ENCODE measurements around the gene EBI3. TPM values are rescaled to one million over a fixed set of nuclear protein-coding genes. Genes with fewer than 3 reads are reported as not detected.
"Not testable (repeated sequence)": the region's sequence is repeated elsewhere in the genome, so short reads cannot be mapped to it uniquely, and the experiment has no call there.

The EBI3 gene
- total and polyA plus RNA-seq, 9 donors = 0.58 to 6.6 (median 1.2) TPM; not detected in 1

DNA sequence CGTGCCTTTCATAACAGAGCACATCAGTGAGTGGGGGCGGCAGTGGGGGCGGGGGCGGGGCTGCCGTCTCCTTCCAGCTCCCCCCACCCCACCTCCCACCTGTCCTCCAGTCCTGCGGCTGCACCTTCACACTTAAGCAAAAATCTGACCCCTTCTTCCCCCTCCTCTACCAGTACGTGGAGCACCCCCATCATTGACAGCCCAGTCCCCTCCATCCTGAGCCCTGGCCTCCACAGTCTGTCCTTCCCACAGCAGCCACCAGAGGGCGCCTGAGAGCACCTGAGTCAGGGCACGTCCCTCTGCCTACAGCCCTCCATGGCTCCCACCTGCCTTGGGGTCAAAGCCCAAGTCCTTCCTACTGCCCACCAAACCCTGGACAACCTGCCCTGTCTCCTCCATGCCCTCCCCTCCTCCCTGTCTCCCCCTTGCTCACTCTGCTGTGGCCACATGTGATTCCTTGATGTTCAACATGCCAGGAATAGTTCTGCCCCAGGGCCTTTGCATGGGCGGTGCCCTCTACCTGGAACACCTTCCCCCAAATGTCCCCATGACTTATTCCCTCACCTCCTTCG, 4.0 kb downstream of the EBI3 start:
- intact Hi-C loops (cut with DNase I) = no loop called here
- Histone ChIP-seq H3K9me3 (no peaks in the 10 kb centered on the region), H3K27ac (no peak overlapping the region), H3K4me1 (ENCODE audit: insufficient read depth) (no peaks in the 10 kb centered on the region), H3K4me3 (no peak overlapping the region), H3K36me3 (no peaks in the 10 kb centered on the region), H3K27me3 (no peaks in the 10 kb centered on the region)
- peak in 2 of 5 donors; percentile 48 to 66 for DNase-seq
- 21 to 26% (median 23%) methylated on average over 11 of the region's 11 CpGs for WGBS, 3 donors
- TF ChIP-seq POLR2A (IDR thresholded peaks at IDR 0.05) = no peak
- TF ChIP-seq, protein P1, sequence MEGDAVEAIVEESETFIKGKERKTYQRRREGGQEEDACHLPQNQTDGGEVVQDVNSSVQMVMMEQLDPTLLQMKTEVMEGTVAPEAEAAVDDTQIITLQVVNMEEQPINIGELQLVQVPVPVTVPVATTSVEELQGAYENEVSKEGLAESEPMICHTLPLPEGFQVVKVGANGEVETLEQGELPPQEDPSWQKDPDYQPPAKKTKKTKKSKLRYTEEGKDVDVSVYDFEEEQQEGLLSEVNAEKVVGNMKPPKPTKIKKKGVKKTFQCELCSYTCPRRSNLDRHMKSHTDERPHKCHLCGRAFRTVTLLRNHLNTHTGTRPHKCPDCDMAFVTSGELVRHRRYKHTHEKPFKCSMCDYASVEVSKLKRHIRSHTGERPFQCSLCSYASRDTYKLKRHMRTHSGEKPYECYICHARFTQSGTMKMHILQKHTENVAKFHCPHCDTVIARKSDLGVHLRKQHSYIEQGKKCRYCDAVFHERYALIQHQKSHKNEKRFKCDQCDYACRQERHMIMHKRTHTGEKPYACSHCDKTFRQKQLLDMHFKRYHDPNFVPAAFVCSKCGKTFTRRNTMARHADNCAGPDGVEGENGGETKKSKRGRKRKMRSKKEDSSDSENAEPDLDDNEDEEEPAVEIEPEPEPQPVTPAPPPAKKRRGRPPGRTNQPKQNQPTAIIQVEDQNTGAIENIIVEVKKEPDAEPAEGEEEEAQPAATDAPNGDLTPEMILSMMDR (IDR thresholded peaks at IDR 0.05) = peak in 1 of 3 donors; percentile 20
- TF ChIP-seq EP300 (IDR thresholded peaks at IDR 0.05) = no peak

DNA sequence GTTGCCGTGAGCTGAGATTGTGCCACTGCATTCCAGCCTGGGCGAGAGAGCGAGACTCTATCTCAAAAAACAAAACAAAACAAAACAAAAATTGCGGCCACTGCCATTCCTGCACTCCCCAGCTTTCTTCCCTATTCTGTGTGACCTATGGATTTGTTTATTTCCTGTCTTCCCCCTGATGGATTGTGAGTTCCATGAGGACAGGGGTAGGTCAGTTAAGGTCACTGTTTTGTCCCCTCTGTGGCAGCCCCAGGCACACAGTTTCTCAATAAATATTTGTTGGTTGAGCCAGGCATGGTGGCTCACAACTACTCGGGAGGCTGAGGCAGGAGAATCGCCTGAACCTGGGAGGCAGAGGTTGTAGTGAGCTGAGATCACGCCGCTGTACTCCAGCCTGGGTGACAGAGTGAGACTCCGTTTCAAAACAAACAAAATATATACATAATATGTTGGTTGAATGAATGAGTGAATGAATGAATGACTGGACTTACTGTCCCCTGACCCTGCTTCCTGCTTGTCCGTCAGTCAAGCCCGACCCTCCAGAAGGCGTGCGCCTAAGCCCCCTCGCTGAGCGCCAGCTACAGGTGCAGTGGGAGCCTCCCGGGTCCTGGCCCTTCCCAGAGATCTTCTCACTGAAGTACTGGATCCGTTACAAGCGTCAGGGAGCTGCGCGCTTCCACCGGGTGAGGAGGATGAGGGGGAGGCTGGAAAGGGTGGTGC, 5.0 kb downstream of the EBI3 start:
- 27 to 35% (median 33%) methylated on average over 21 of the region's 21 CpGs for WGBS, 3 donors
- no peaks in the 10 kb centered on the region for H3K36me3 ChIP-seq
- H3K4me3 ChIP-seq = no peak overlapping the region
- H3K27me3 ChIP-seq = no peaks in the 10 kb centered on the region
- TF ChIP-seq EP300 (IDR thresholded peaks at IDR 0.05) (no peak), POLR2A (IDR thresholded peaks at IDR 0.05) (no peak)
- TF ChIP-seq, protein P1 (IDR thresholded peaks at IDR 0.05) = no peak
- H3K27ac ChIP-seq = no peak overlapping the region
- H3K4me1 ChIP-seq (ENCODE audit: insufficient read depth) = no peaks in the 10 kb centered on the region
- DNase-seq = no peak
- no peaks in the 10 kb centered on the region for H3K9me3 ChIP-seq
- intact Hi-C loops (cut with DNase I) = no loop called here

DNA sequence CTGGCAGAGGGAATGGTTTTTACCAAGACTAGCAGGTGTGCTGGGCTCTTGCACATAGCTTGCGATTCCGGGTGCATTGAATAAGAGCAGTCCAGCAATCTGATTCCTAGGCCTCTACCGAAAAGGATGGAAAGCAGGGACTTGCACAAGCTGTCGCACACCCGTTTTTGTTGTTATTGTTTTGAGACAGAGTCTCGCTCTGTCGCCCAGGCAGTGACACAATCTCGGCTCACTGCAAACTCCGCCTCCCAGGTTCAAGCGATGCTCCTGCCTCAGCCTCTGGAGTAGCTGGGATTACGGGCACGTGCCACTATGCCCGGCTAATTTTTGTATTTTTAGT, 5.5 kb downstream of the EBI3 start:
- TF ChIP-seq POLR2A (IDR thresholded peaks at IDR 0.05) = no peak
- no peak for TF ChIP-seq EP300 (IDR thresholded peaks at IDR 0.05)
- TF ChIP-seq, protein P1 (IDR thresholded peaks at IDR 0.05) = no peak
- no peak overlapping the region for H3K4me3 ChIP-seq
- H3K4me1 ChIP-seq (ENCODE audit: insufficient read depth) = no peaks in the 10 kb centered on the region
- intact Hi-C loops (cut with DNase I) = no loop called here
- no peaks in the 10 kb centered on the region for H3K36me3 ChIP-seq
- H3K9me3 ChIP-seq = no peaks in the 10 kb centered on the region
- DNase-seq = no peak
- no peak overlapping the region for H3K27ac ChIP-seq
- no peaks in the 10 kb centered on the region for H3K27me3 ChIP-seq
- 36 to 56% (median 55%) methylated on average over 13 of the region's 13 CpGs for WGBS, 3 donors

DNA sequence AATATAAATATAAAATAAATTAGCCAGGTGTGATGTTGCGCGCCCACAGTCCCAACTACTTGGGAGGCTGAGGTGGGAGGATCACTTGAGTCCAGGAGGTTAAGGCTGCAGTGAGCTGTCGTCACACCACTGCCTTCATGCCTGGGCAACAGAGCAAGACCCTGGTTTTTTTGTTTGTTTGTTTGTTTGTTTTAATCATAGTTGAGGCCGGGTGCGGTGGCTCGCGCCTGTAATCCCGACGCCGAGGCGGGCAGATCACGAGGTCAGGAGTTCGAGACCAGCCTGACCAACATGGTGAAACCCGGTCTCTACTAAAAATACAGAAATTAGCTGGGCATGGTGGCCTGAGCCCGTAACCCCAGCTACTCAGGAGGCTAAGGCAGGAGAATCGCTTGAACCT, 8.2 kb downstream of the EBI3 start:
- H3K27me3 ChIP-seq; H3K4me3 ChIP-seq; H3K27ac ChIP-seq; H3K9me3 ChIP-seq; H3K36me3 ChIP-seq; intact Hi-C loops (cut with DNase I); H3K4me1 ChIP-seq (ENCODE audit: insufficient read depth); DNase-seq: not testable (repeated sequence)
- WGBS, 3 donors = 83 to 87% (median 83%) methylated on average over 16 of the region's 16 CpGs

DNA sequence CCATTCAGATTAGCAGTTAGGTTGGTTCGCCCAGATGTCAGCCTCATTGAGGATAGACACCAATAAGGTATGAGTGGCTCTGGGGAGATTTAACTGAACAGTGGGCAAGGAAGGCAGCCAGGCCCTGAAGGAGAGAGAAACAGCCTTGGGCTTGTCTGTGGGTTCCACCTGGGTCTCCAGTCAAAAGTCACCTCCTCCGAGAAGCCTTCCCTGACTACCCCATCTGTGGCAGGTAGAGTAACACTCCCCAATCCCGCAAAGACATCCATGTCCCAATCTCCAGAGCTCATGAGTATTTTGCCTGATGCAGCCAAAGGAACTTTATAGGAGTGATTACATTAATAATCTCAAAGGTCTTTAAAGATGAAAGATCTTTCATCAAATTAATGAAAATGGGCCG, 9.5 kb downstream of the EBI3 start:
- intact Hi-C loops (cut with DNase I) = no loop called here

More for the DNA sequence above, 9.5 kb downstream of the EBI3 start:
- H3K27me3 ChIP-seq = no peaks in the 10 kb centered on the region
- no peak for DNase-seq
- H3K36me3 ChIP-seq = no peaks in the 10 kb centered on the region
- H3K9me3 ChIP-seq = no peaks in the 10 kb centered on the region
- TF ChIP-seq, protein P1 (IDR thresholded peaks at IDR 0.05) = no peak
- TF ChIP-seq POLR2A (IDR thresholded peaks at IDR 0.05) = no peak
- TF ChIP-seq EP300 (IDR thresholded peaks at IDR 0.05) = no peak
- no peaks in the 10 kb centered on the region for H3K4me1 ChIP-seq (ENCODE audit: insufficient read depth)
- no peak overlapping the region for H3K27ac ChIP-seq
- no peak overlapping the region for H3K4me3 ChIP-seq
- 79 to 93% (median 80%) methylated on average over 4 of the region's 4 CpGs for WGBS, 3 donors
